Activated CD4-positive, alpha-beta T cell treated with anti-CD3 and anti-CD28 coated beads, Interleukin-2, amount 10 ng/mL, durations not matched to agents 24 days and 14 days (primary cell): ENCODE measurements around the gene IMMP1L. TPM values are rescaled to one million over a fixed set of nuclear protein-coding genes. Genes with fewer than 3 reads are reported as not detected.

ENCODE experiments used
- DNase-seq: peaks from one replicate; pipeline ENCODE4 v3.0.0; 2022
- H3K27ac Mint-ChIP-seq: one replicate; pipeline ENCODE4 v1.8.0; 2022; ENCODE audit warnings: mild to moderate bottlenecking, mixed read lengths
- H3K27me3 Mint-ChIP-seq: one replicate; pipeline ENCODE4 v1.8.0; 2022; ENCODE audit warnings: mixed read lengths
- H3K36me3 Mint-ChIP-seq: one replicate; pipeline ENCODE4 v1.8.0; 2022; ENCODE audit warnings: low read depth, mild to moderate bottlenecking, mixed read lengths
- H3K4me1 Mint-ChIP-seq: one replicate; pipeline ENCODE4 v1.8.0; 2021; ENCODE audit warnings: mixed read lengths
- H3K4me3 Mint-ChIP-seq: one replicate; pipeline ENCODE4 v1.8.0; 2022; ENCODE audit warnings: mild to moderate bottlenecking, moderate library complexity, mixed read lengths
- H3K9me3 Mint-ChIP-seq: one replicate; pipeline ENCODE4 v1.8.0; 2021; ENCODE audit warnings: mixed read lengths
- intact Hi-C: fragments of 100-400 bp; cut with micrococcal nuclease; formaldehyde crosslinking; loops from one replicate; pipeline ENCODE4 v1.15.1; 2023
- total RNA-seq: library from RNA; stranded (reverse); gene quantifications from 2 replicates; pipeline ENCODE4 v1.2.3, GENCODE V29; 2022

The IMMP1L gene
- total RNA-seq, 1 donor from 2014 or later: 27.2 TPM

- Mint-ChIP-seq H3K27ac (no peak overlapping the region), H3K4me1 (no peaks in the 10 kb centered on the region), H3K9me3 (peaks cover 4% of the 10 kb centered on the region), H3K27me3 (no peaks in the 10 kb centered on the region), H3K4me3 (no peak overlapping the region), H3K36me3 (peaks cover 14% of the 10 kb centered on the region)
- intact Hi-C loops: no loop called here
- DNase-seq: no peak
These were observed 65.6 kb downstream of the IMMP1L start for GRCh38 chr11:31443802-31444201.

DNA sequence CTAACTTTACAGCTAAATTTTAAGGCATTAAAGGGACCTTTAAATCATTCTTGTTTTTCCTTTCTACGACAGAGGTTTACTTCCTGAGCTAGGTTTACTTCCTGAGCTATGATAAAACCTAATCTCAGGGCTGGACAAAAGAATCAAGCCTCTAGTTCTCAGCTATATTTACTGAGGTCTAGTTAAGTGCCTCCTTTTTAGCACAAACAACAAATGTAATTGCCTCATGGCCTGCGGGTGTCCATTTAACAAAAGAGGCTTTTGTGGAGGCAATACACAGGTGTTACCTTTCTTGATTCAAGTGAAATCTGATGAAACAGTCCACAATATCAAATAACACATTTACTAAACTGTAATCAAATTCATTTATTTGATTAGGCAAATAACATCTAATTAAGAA lies 67.3 kb downstream of the IMMP1L start:
- no peaks in the 10 kb centered on the region for H3K27me3 Mint-ChIP-seq
- intact Hi-C loops: no loop called here
- no peak overlapping the region for H3K27ac Mint-ChIP-seq
- H3K9me3 Mint-ChIP-seq: peaks cover 8% of the 10 kb centered on the region
- H3K4me1 Mint-ChIP-seq: peaks cover 7% of the 10 kb centered on the region
- no peak for DNase-seq
- H3K4me3 Mint-ChIP-seq: no peak overlapping the region
- H3K36me3 Mint-ChIP-seq: peaks cover 7% of the 10 kb centered on the region

DNA sequence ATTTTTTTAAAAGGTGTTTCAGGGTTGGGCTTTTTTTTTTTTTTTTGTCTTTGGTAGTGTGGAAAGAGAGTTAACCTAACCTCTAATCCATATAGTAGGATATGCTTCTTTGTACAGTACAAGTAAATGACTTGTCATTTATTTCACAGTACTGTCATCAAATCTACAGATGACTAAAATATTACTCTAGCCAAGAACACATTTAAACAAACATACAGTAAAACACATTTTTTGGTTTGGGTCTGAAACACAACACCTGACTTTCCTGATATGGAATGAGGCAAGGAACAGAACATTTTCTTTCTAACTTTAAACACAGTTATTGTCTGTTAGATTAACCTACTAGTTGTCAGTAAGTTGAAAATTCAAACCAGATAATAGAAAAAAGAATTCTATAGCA lies 68.1 kb downstream of the IMMP1L start:
- Mint-ChIP-seq H3K27me3 (no peaks in the 10 kb centered on the region), H3K9me3 (peaks cover 6% of the 10 kb centered on the region), H3K4me1 (peaks cover 7% of the 10 kb centered on the region), H3K4me3 (no peak overlapping the region), H3K27ac (no peak overlapping the region), H3K36me3 (peaks cover 5% of the 10 kb centered on the region)
- intact Hi-C loops: no loop called here
- no peak for DNase-seq

GRCh38 chr11:31437742-31438435 lies 71.5 kb downstream of the IMMP1L start:
- intact Hi-C loops: no loop called here
- H3K4me3 Mint-ChIP-seq: no peak overlapping the region
- no peaks in the 10 kb centered on the region for H3K27me3 Mint-ChIP-seq
- no peak overlapping the region for H3K27ac Mint-ChIP-seq
- H3K4me1 Mint-ChIP-seq: peaks cover 7% of the 10 kb centered on the region
- no peaks in the 10 kb centered on the region for H3K36me3 Mint-ChIP-seq
- DNase-seq: no peak
- H3K9me3 Mint-ChIP-seq: peaks cover 6% of the 10 kb centered on the region

- no peak for DNase-seq
- Mint-ChIP-seq H3K9me3 (peaks cover 6% of the 10 kb centered on the region), H3K4me1 (peaks cover 7% of the 10 kb centered on the region), H3K27me3 (no peaks in the 10 kb centered on the region), H3K36me3 (peaks cover 9% of the 10 kb centered on the region), H3K4me3 (no peak overlapping the region), H3K27ac (no peak overlapping the region)
- intact Hi-C loops: no loop called here
These were observed 75.6 kb downstream of the IMMP1L start for GRCh38 chr11:31433851-31434250.

DNA sequence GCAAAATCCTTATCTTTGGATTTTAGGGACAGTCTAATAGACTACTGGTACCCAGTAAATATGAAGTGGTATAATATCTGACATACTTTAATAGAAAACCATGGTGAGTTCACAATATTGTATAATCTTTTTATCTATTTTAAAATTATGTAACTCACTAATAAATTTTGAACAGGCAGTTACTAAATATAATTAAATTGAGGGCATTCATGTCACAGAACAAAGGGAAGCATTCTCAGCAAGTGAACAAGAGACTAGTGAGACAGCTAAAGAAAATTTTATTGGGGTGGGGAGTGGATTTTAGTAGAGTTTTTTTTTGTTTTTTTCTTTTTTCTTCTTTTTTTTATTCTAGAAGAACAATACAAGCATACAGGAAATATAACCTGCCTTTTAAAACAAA lies 84.8 kb downstream of the IMMP1L start:
- no peak overlapping the region for H3K27ac Mint-ChIP-seq
- H3K27me3 Mint-ChIP-seq: no peaks in the 10 kb centered on the region
- no peaks in the 10 kb centered on the region for H3K9me3 Mint-ChIP-seq
- intact Hi-C loops: no loop called here
- no peak for DNase-seq
- peaks cover 2% of the 10 kb centered on the region for H3K36me3 Mint-ChIP-seq
- H3K4me3 Mint-ChIP-seq: no peak overlapping the region
- H3K4me1 Mint-ChIP-seq: no peaks in the 10 kb centered on the region

DNA sequence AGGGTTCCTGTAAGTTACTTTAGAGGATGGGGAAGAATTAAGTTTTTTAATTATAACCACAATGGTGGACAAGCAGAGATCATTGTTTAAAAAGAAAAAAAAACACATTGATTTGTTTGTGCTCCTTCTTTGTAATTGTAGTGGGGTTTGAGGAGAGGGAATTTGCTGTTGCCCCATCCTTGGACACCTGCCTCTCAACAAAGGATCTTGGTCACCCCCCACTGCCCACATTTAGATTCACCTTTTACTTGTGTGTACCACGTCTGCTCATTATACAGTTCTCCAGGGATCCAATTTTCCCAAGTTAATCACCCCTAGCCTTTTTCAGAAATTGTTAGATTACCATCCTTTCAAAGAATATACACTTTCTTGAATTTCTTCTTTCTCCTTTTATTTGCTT lies 86.7 kb downstream of the IMMP1L start:
- no peaks in the 10 kb centered on the region for H3K9me3 Mint-ChIP-seq
- H3K27me3 Mint-ChIP-seq: no peaks in the 10 kb centered on the region
- no peak overlapping the region for H3K4me3 Mint-ChIP-seq
- intact Hi-C loops: no loop called here
- no peak for DNase-seq
- no peak overlapping the region for H3K27ac Mint-ChIP-seq
- peaks cover 2% of the 10 kb centered on the region for H3K36me3 Mint-ChIP-seq
- H3K4me1 Mint-ChIP-seq: no peaks in the 10 kb centered on the region

- H3K4me1 Mint-ChIP-seq: no peaks in the 10 kb centered on the region
- no peak overlapping the region for H3K4me3 Mint-ChIP-seq
- intact Hi-C loops: no loop called here
- no peak overlapping the region for H3K27ac Mint-ChIP-seq
- DNase-seq: no peak
- no peaks in the 10 kb centered on the region for H3K27me3 Mint-ChIP-seq
- H3K36me3 Mint-ChIP-seq: peaks cover 1% of the 10 kb centered on the region
- H3K9me3 Mint-ChIP-seq: no peaks in the 10 kb centered on the region
These were observed 87.6 kb downstream of the IMMP1L start for GRCh38 chr11:31421820-31422219.

GRCh38 chr11:31419669-31420068 lies 89.8 kb downstream of the IMMP1L start:
- intact Hi-C loops: no loop called here
- Mint-ChIP-seq H3K4me3 (no peak overlapping the region), H3K27me3 (no peaks in the 10 kb centered on the region), H3K9me3 (no peaks in the 10 kb centered on the region), H3K27ac (no peak overlapping the region), H3K36me3 (peaks cover 3% of the 10 kb centered on the region), H3K4me1 (no peaks in the 10 kb centered on the region)
- DNase-seq: no peak

- H3K4me1 Mint-ChIP-seq: no peaks in the 10 kb centered on the region
- no peak for DNase-seq
- H3K27ac Mint-ChIP-seq: no peak overlapping the region
- H3K4me3 Mint-ChIP-seq: no peak overlapping the region
- intact Hi-C loops: no loop called here
- peaks cover 4% of the 10 kb centered on the region for H3K36me3 Mint-ChIP-seq
- no peaks in the 10 kb centered on the region for H3K27me3 Mint-ChIP-seq
- no peaks in the 10 kb centered on the region for H3K9me3 Mint-ChIP-seq
These were observed 90.3 kb downstream of the IMMP1L start for GRCh38 chr11:31419138-31419537.

DNA sequence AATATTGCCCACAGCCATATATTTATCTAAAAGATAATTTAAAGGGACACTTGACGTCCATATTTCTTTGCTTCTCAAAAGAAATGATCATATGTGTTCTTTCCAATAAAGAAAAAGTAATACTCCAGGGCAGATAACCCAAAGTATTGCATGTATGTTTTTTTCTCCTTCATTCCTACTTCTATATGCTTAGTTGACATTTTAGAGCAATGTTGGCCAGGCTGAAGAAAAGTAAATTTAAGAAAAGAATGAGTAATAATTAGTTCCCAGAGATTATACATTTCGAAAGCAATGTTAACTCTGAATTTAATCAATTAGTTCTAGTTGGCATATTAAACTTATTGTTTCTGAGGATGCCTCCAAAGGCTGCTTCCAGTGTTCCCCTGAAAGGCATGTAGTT lies 91.6 kb downstream of the IMMP1L start:
- H3K9me3 Mint-ChIP-seq: no peaks in the 10 kb centered on the region
- H3K36me3 Mint-ChIP-seq: peaks cover 4% of the 10 kb centered on the region
- H3K27me3 Mint-ChIP-seq: no peaks in the 10 kb centered on the region
- intact Hi-C loops: no loop called here
- no peak for DNase-seq
- H3K4me1 Mint-ChIP-seq: no peaks in the 10 kb centered on the region
- no peak overlapping the region for H3K27ac Mint-ChIP-seq
- no peak overlapping the region for H3K4me3 Mint-ChIP-seq

DNA sequence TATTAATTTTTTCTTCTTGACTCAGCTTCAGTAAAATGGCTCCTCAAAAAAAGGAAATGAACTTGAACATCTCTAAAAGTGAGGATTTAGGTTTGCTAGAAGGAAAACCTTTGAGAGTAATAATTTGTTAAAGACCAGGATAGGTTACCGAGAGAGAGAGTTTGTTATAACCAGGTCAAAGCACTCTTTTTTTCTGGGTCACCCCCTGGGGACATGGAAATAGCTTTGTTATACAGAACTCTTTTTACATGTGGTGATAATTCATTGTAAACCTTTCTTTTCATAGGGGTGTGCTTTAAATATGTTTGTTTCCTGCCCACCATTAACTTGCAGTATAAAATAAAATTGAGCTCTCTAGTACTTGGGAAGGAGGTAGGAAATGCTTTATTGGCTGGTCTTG lies 92.1 kb downstream of the IMMP1L start:
- Mint-ChIP-seq H3K27ac (no peak overlapping the region), H3K36me3 (peaks cover 4% of the 10 kb centered on the region), H3K9me3 (no peaks in the 10 kb centered on the region), H3K4me1 (no peaks in the 10 kb centered on the region), H3K27me3 (no peaks in the 10 kb centered on the region), H3K4me3 (no peak overlapping the region)
- intact Hi-C loops: no loop called here
- no peak for DNase-seq

GRCh38 chr11:31415435-31415834 lies 94.0 kb downstream of the IMMP1L start:
- Mint-ChIP-seq H3K9me3 (no peaks in the 10 kb centered on the region), H3K27ac (no peak overlapping the region), H3K4me3 (no peak overlapping the region), H3K27me3 (no peaks in the 10 kb centered on the region), H3K4me1 (no peaks in the 10 kb centered on the region), H3K36me3 (peaks cover 7% of the 10 kb centered on the region)
- intact Hi-C loops: no loop called here
- DNase-seq: no peak

- no peaks in the 10 kb centered on the region for H3K27me3 Mint-ChIP-seq
- DNase-seq: no peak
These were observed 95.1 kb downstream of the IMMP1L start for GRCh38 chr11:31414338-31414737.

GRCh38 chr11:31412946-31413345 lies 96.5 kb downstream of the IMMP1L start:
- Mint-ChIP-seq H3K36me3 (peaks cover 7% of the 10 kb centered on the region), H3K4me1 (peaks cover 2% of the 10 kb centered on the region), H3K9me3 (no peaks in the 10 kb centered on the region), H3K27ac (no peak overlapping the region), H3K4me3 (no peak overlapping the region), H3K27me3 (no peaks in the 10 kb centered on the region)
- intact Hi-C loops: no loop called here
- DNase-seq: no peak

More at GRCh38 chr11:31414338-31414737, 95.1 kb downstream of the IMMP1L start:
- H3K9me3 Mint-ChIP-seq: no peaks in the 10 kb centered on the region
- no peak overlapping the region for H3K27ac Mint-ChIP-seq
- H3K4me1 Mint-ChIP-seq: no peaks in the 10 kb centered on the region
- intact Hi-C loops: no loop called here
- no peak overlapping the region for H3K4me3 Mint-ChIP-seq
- peaks cover 7% of the 10 kb centered on the region for H3K36me3 Mint-ChIP-seq
